ENCODE results near the gene MAST2.
"Not testable (repeated sequence)": the region's sequence is repeated elsewhere in the genome, so short reads cannot be mapped to it uniquely, and the experiment has no call there.

Gene MAST2

GRCh38 chr1:45815667-45816458, 12.5 kb downstream of the MAST2 start:
- DNase-seq, result peak; percentile 15

GRCh38 chr1:45820173-45820572, 16.8 kb downstream of the MAST2 start:
- peak; percentile 41 for DNase-seq

GRCh38 chr1:45820788-45821187, 17.4 kb downstream of the MAST2 start:
- peak; percentile 47 for DNase-seq

GRCh38 chr1:45822644-45823043, 19.2 kb downstream of the MAST2 start:
- no peak for DNase-seq

- DNase-seq, result no peak
Observed at GRCh38 chr1:45824607-45825006, 21.2 kb downstream of the MAST2 start.

- DNase-seq, result no peak
Observed at GRCh38 chr1:45827256-45827655, 23.8 kb downstream of the MAST2 start.

GRCh38 chr1:45828841-45829240, 25.4 kb downstream of the MAST2 start:
- no peak for DNase-seq

- DNase-seq, result no peak
Observed at GRCh38 chr1:45833361-45833760, 29.9 kb downstream of the MAST2 start.

- no peak for DNase-seq
Observed at GRCh38 chr1:45834689-45835088, 31.3 kb downstream of the MAST2 start.

- no peak for DNase-seq
Observed at GRCh38 chr1:45836451-45836850, 33.0 kb downstream of the MAST2 start.

GRCh38 chr1:45836861-45837260, 33.4 kb downstream of the MAST2 start:
- not testable (repeated sequence) for DNase-seq

- DNase-seq, result not testable (repeated sequence)
Observed at GRCh38 chr1:45838322-45838721, 34.9 kb downstream of the MAST2 start.

GRCh38 chr1:45840704-45841103, 37.3 kb downstream of the MAST2 start:
- DNase-seq, result no peak

- no peak for DNase-seq
Observed at GRCh38 chr1:45842786-45843185, 39.4 kb downstream of the MAST2 start.

GRCh38 chr1:45843474-45843905, 40.1 kb downstream of the MAST2 start:
- DNase-seq, result peak; percentile 37

GRCh38 chr1:45844000-45844399, 40.6 kb downstream of the MAST2 start:
- DNase-seq, result not testable (repeated sequence)

- DNase-seq, result no peak
Observed at GRCh38 chr1:45846931-45847330, 43.5 kb downstream of the MAST2 start.

GRCh38 chr1:45848097-45848496, 44.7 kb downstream of the MAST2 start:
- DNase-seq, result no peak

GRCh38 chr1:45848714-45849113, 45.3 kb downstream of the MAST2 start:
- DNase-seq, result no peak

GRCh38 chr1:45850017-45850416, 46.6 kb downstream of the MAST2 start:
- no peak for DNase-seq

GRCh38 chr1:45854724-45855123, 51.3 kb downstream of the MAST2 start:
- DNase-seq, result no peak

GRCh38 chr1:45857101-45857700, 53.8 kb downstream of the MAST2 start:
- DNase-seq, result no peak

- DNase-seq, result not testable (repeated sequence)
Observed at GRCh38 chr1:45857755-45858492, 54.5 kb downstream of the MAST2 start.

GRCh38 chr1:45859221-45859620, 55.8 kb downstream of the MAST2 start:
- DNase-seq, result no peak
